Loucy (cell line): ENCODE data around the gene FADS2.

Source experiments
- H2AFZ ChIP-seq: fragments of 200-600 bp; sonication (generic); 2 replicates; pipeline ENCODE4 v1.6.0; 2016; ENCODE audit warnings: antibody characterized with exemption, mild to moderate bottlenecking, low read length, moderate library complexity
- H3F3A ChIP-seq: fragments of 200-600 bp; 2 replicates; pipeline ENCODE4 v1.6.0; 2016; ENCODE audit warnings: antibody characterized with exemption, low read depth, mild to moderate bottlenecking
- H3K27me3 ChIP-seq: fragments of 200-600 bp; sonication (generic); 2 replicates; pipeline ENCODE4 v1.6.1; 2014; ENCODE audit warnings: low read length, mild to moderate bottlenecking; ENCODE audit not compliant: insufficient read depth, poor library complexity, severe bottlenecking
- H3K36me3 ChIP-seq: fragments of 200-600 bp; sonication (generic); 2 replicates; pipeline ENCODE4 v1.6.1; 2016; ENCODE audit warnings: low read length; ENCODE audit not compliant: insufficient read depth
- H3K4me1 ChIP-seq: fragments of 200-600 bp; sonication (generic); 2 replicates; pipeline ENCODE4 v1.5.1; 2014; ENCODE audit warnings: low read length, mild to moderate bottlenecking; ENCODE audit not compliant: insufficient read depth, poor library complexity, severe bottlenecking
- H3K4me2 ChIP-seq: fragments of 200-600 bp; sonication (generic); 2 replicates; pipeline ENCODE4 v1.6.0; 2014; ENCODE audit warnings: antibody characterized with exemption, low read length, low read depth, mild to moderate bottlenecking; ENCODE audit not compliant: poor library complexity, severe bottlenecking
- H3K4me3 ChIP-seq: fragments of 200-600 bp; sonication (generic); 2 replicates; pipeline ENCODE4 v1.5.1; 2014; ENCODE audit warnings: low read length, mild to moderate bottlenecking, mixed read lengths; ENCODE audit not compliant: poor library complexity, severe bottlenecking
- H3K79me2 ChIP-seq: fragments of 200-600 bp; sonication (generic); 2 replicates; pipeline ENCODE4 v1.6.1; 2014; ENCODE audit warnings: low read length; ENCODE audit not compliant: insufficient read depth
- H3K9ac ChIP-seq: fragments of 200-600 bp; sonication (generic); 2 replicates; pipeline ENCODE4 v1.6.0; 2014; ENCODE audit warnings: mild to moderate bottlenecking, low read depth, low read length, moderate library complexity; ENCODE audit not compliant: poor library complexity, severe bottlenecking
- H3K9me2 ChIP-seq: fragments of 200-600 bp; sonication (generic); replicated peaks from 2 replicates; pipeline ENCODE4 v1.6.1; 2016; ENCODE audit warnings: low read depth, low read length, mixed read lengths
- H3K9me3 ChIP-seq: fragments of 200-600 bp; sonication (generic); 2 replicates; pipeline ENCODE4 v1.6.1; 2014; ENCODE audit warnings: mild to moderate bottlenecking, antibody characterized with exemption, low read length, low read depth; ENCODE audit not compliant: insufficient read depth
- H4K20me1 ChIP-seq: fragments of 200-600 bp; sonication (generic); 2 replicates; pipeline ENCODE4 v1.6.0; 2014; ENCODE audit warnings: antibody characterized with exemption, low read length, mild to moderate bottlenecking; ENCODE audit not compliant: insufficient read depth, poor library complexity, severe bottlenecking
- CTCF ChIP-seq: fragments of 200-600 bp; sonication (generic); conservative IDR thresholded peaks from 2 replicates; pipeline ENCODE4 v1.5.1; 2014; ENCODE audit warnings: mild to moderate bottlenecking, antibody characterized with exemption, low read length
- EZH2phosphoT487 ChIP-seq: fragments of 200-600 bp; IDR thresholded peaks from 2 replicates; pipeline ENCODE4 v1.6.1; 2018; ENCODE audit warnings: antibody characterized with exemption, mild to moderate bottlenecking, moderate library complexity, borderline replicate concordance

Gene FADS2

GRCh38 chr11:61814958-61815789, 12.9 kb upstream of the FADS2 start:
- H3K79me2 ChIP-seq, result peaks cover 73% of the 10 kb centered on the region
- peak overlapping the region; percentile 99 for H3K4me2 ChIP-seq
- peaks cover 23% of the 10 kb centered on the region for H3K4me1 ChIP-seq
- H2AFZ ChIP-seq, result no peak overlapping the region
- H3K27me3 ChIP-seq, result peaks cover 14% of the 10 kb centered on the region
- 0 out of 2 replicates have a peak, but pooled peaks cover 9% of the 10 kb centered on the region for H3F3A ChIP-seq
- H4K20me1 ChIP-seq, result peaks cover 22% of the 10 kb centered on the region
- peak overlapping the region; percentile 100 for H3K9ac ChIP-seq
- no peaks in the 10 kb centered on the region for H3K9me3 ChIP-seq
- no peaks in the 10 kb centered on the region for H3K9me2 ChIP-seq
- peak overlapping the region; percentile 93 for H3K4me3 ChIP-seq
- TF ChIP-seq EZH2phosphoT487 (no peak), CTCF (no peak)
- H3K36me3 ChIP-seq, result peaks cover 36% of the 10 kb centered on the region; the same call in 1 of the 2 replicates

GRCh38 chr11:61815790-61816735, 12.0 kb upstream of the FADS2 start:
- no peaks in the 10 kb centered on the region for H3K9me3 ChIP-seq
- H3K27me3 ChIP-seq, result peaks cover 14% of the 10 kb centered on the region
- peak overlapping the region; percentile 93 for H3K4me3 ChIP-seq
- TF ChIP-seq CTCF, result no peak
- no peak for TF ChIP-seq EZH2phosphoT487
- H3K79me2 ChIP-seq, result peaks cover 76% of the 10 kb centered on the region
- no peak overlapping the region; the same call in 1 of the 2 replicates for H2AFZ ChIP-seq
- H3K36me3 ChIP-seq, result peaks cover 27% of the 10 kb centered on the region; the same call in 1 of the 2 replicates
- no peaks in the 10 kb centered on the region for H3K9me2 ChIP-seq
- peak overlapping the region; percentile 100 for H3K9ac ChIP-seq
- H3F3A ChIP-seq, result 0 out of 2 replicates have a peak, but pooled peaks cover 9% of the 10 kb centered on the region
- peaks cover 22% of the 10 kb centered on the region for H4K20me1 ChIP-seq
- peaks cover 23% of the 10 kb centered on the region for H3K4me1 ChIP-seq
- H3K4me2 ChIP-seq, result peak overlapping the region; percentile 99

GRCh38 chr11:61816736-61817455, 11.2 kb upstream of the FADS2 start, which contains the start of gene FADS1:
Gene FADS1, minus strand, starts transcription at chr11:61817003. Its CDS starts 74 bp downstream, at chr11:61816929.
- no peak within 1 kb of the TSS; the same call in 1 of the 2 replicates for H2AFZ ChIP-seq
- 0 out of 2 replicates have a peak, but pooled peaks cover 9% of the 10 kb centered on the region for H3F3A ChIP-seq
- peak within 1 kb of the TSS; percentile 99 for H3K4me2 ChIP-seq
- H3K4me1 ChIP-seq, result peaks cover 23% of the 10 kb centered on the region
- peaks cover 19% of the 10 kb centered on the region; the same call in 1 of the 2 replicates for H3K36me3 ChIP-seq
- TF ChIP-seq CTCF (peak; percentile 55), EZH2phosphoT487 (no peak)
- H4K20me1 ChIP-seq, result peaks cover 22% of the 10 kb centered on the region
- peaks cover 74% of the 10 kb centered on the region for H3K79me2 ChIP-seq
- no peaks in the 10 kb centered on the region for H3K9me3 ChIP-seq
- peak within 1 kb of the TSS; percentile 100 for H3K9ac ChIP-seq
- H3K9me2 ChIP-seq, result no peaks in the 10 kb centered on the region
- peaks cover 14% of the 10 kb centered on the region for H3K27me3 ChIP-seq
- H3K4me3 ChIP-seq, result peak within 1 kb of the TSS; percentile 93
